ENCODE measurements around the gene LIPJ. TPM values are rescaled to one million over a fixed set of nuclear protein-coding genes. Genes with fewer than 3 reads are reported as not detected.

LIPJ gene
- total RNA-seq, 1 experiment from 2014 or later, result not detected

GRCh38 chr10:88582806-88583583 lies 3.6 kb upstream of the LIPJ start, which contains the start of gene RNLS:
Gene RNLS (minus strand): TSS chr10:88583318.
- no peak for DNase-seq (ENCODE audit: low read depth, low spot score)
- no peaks in the 10 kb centered on the region for H4K20me1 ChIP-seq (ENCODE audit: insufficient read depth)
- no peaks in the 10 kb centered on the region for H3K4me1 ChIP-seq (ENCODE audit: control insufficient read depth in 1 of 2, insufficient read depth in 2 of 2, low read length in 2 of 2)
- no peaks in the 10 kb centered on the region for H3K27me3 ChIP-seq (ENCODE audit: insufficient read depth, low read length)
- H3K36me3 ChIP-seq (ENCODE audit: control insufficient read depth in 1 of 2, insufficient read depth in 2 of 2, low read length in 2 of 2), result no peaks in the 10 kb centered on the region
- no peak within 1 kb of the TSS for H3K4me3 ChIP-seq (replicated peaks in 1 of 2; ENCODE audit: low read depth in 1 of 2, low read length in 2 of 2)
- H2AFZ ChIP-seq (ENCODE audit: low read depth, low read length, poor library complexity, severe bottlenecking), result no peak within 1 kb of the TSS
- H3K27ac ChIP-seq (ENCODE audit: low read depth, low read length), result no peak within 1 kb of the TSS
- H3K9me2 ChIP-seq (ENCODE audit: insufficient read depth), result no peaks in the 10 kb centered on the region
- no peak for TF ChIP-seq JUND (IDR thresholded peaks at IDR 0.05)
- TF ChIP-seq, protein P1, sequence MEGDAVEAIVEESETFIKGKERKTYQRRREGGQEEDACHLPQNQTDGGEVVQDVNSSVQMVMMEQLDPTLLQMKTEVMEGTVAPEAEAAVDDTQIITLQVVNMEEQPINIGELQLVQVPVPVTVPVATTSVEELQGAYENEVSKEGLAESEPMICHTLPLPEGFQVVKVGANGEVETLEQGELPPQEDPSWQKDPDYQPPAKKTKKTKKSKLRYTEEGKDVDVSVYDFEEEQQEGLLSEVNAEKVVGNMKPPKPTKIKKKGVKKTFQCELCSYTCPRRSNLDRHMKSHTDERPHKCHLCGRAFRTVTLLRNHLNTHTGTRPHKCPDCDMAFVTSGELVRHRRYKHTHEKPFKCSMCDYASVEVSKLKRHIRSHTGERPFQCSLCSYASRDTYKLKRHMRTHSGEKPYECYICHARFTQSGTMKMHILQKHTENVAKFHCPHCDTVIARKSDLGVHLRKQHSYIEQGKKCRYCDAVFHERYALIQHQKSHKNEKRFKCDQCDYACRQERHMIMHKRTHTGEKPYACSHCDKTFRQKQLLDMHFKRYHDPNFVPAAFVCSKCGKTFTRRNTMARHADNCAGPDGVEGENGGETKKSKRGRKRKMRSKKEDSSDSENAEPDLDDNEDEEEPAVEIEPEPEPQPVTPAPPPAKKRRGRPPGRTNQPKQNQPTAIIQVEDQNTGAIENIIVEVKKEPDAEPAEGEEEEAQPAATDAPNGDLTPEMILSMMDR (IDR thresholded peaks at IDR 0.05 in 2 of 3, conservative IDR thresholded peaks at IDR 0.05 in 1 of 3; ENCODE audit: borderline replicate concordance in 1 of 3, insufficient read depth in 1 of 3, low read depth in 2 of 3, low read length in 2 of 3), result peak in 2 of 3 experiments; percentile 41 to 42; a peak in 4 of 6 replicates
- ATAC-seq, result peak; percentile 49; the same call in 1 of the 2 replicates
- no peaks in the 10 kb centered on the region for H3K9me3 ChIP-seq (ENCODE audit: control insufficient read depth in 1 of 2, insufficient read depth in 1 of 2, low read depth in 1 of 2, low read length in 2 of 2)
- H3K79me2 ChIP-seq (ENCODE audit: insufficient read depth, low read length), result no peaks in the 10 kb centered on the region
- H3K4me2 ChIP-seq (ENCODE audit: low read length), result no peak within 1 kb of the TSS
- ChIA-PET RAD21 (ENCODE audit: low non-redundant PET in 1 of 2, low total read pairs in 2 of 2, uncharacterized antibody in 2 of 2, unreplicated experiment in 2 of 2) (no interaction called here), CTCF (interaction anchor here (1.1 kb wide), 2 partner anchors 9 to 12 kb away, joined by 3 to 5 read pairs; no protein-coding TSS in a partner anchor), POLR2A (no interaction called here)
- intact Hi-C loops (cut with micrococcal nuclease), result loop anchor here (5.0 kb wide), 1 partner anchor 229 kb away; no protein-coding TSS in a partner anchor
- H3K9ac ChIP-seq (ENCODE audit: low read length), result no peak within 1 kb of the TSS
- BruUV-seq (replicated peaks), result no TSS peak

DNA sequence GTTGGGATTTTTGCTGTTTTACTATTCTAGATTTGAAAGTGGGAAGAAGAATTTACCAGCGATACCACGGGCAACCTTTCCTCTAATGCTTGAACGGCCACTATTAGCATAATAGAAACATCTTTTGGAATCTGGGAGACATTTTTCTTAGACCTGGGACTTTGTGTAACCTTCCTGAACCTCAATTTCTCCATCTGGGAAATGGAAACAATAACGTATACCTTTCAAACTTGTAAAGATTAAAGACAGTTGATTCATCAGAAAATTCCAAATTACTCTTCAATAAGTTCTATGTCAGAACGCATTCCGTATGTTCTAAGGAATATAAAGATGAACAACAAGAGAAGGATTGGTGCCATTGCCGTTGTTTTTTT lies 3.0 kb upstream of the LIPJ start:
- intact Hi-C loops (cut with micrococcal nuclease), result loop anchor here (5.0 kb wide), 1 partner anchor 229 kb away; no protein-coding TSS in a partner anchor
- CTCF ChIA-PET, result interaction anchor here (1.1 kb wide), 2 partner anchors 10 to 12 kb away, joined by 3 to 5 read pairs; no protein-coding TSS in a partner anchor
- H2AFZ ChIP-seq (ENCODE audit: low read depth, low read length, poor library complexity, severe bottlenecking), result no peak overlapping the region
- H3K4me3 ChIP-seq (replicated peaks in 1 of 2; ENCODE audit: low read depth in 1 of 2, low read length in 2 of 2), result no peak overlapping the region
- no peaks in the 10 kb centered on the region for H3K4me1 ChIP-seq (ENCODE audit: control insufficient read depth in 1 of 2, insufficient read depth in 2 of 2, low read length in 2 of 2)
- no peak overlapping the region for H3K4me2 ChIP-seq (ENCODE audit: low read length)
- no peaks in the 10 kb centered on the region for H3K9me2 ChIP-seq (ENCODE audit: insufficient read depth)
- H3K9ac ChIP-seq (ENCODE audit: low read length), result no peak overlapping the region
- BruUV-seq (replicated peaks), result no TSS peak
- POLR2A ChIA-PET, result no interaction called here
- no peak for DNase-seq (ENCODE audit: low read depth, low spot score)
- no peaks in the 10 kb centered on the region for H3K79me2 ChIP-seq (ENCODE audit: insufficient read depth, low read length)
- RAD21 ChIA-PET (ENCODE audit: low non-redundant PET in 1 of 2, low total read pairs in 2 of 2, uncharacterized antibody in 2 of 2, unreplicated experiment in 2 of 2), result no interaction called here
- no peak overlapping the region for H3K27ac ChIP-seq (ENCODE audit: low read depth, low read length)
- H4K20me1 ChIP-seq (ENCODE audit: insufficient read depth), result no peaks in the 10 kb centered on the region
- no peaks in the 10 kb centered on the region for H3K27me3 ChIP-seq (ENCODE audit: insufficient read depth, low read length)
- no peaks in the 10 kb centered on the region for H3K36me3 ChIP-seq (ENCODE audit: control insufficient read depth in 1 of 2, insufficient read depth in 2 of 2, low read length in 2 of 2)
- H3K9me3 ChIP-seq (ENCODE audit: control insufficient read depth in 1 of 2, insufficient read depth in 1 of 2, low read depth in 1 of 2, low read length in 2 of 2), result no peaks in the 10 kb centered on the region
- no peak for TF ChIP-seq EZH2 (IDR thresholded peaks at IDR 0.05)
- TF ChIP-seq POLR2AphosphoS5 (IDR thresholded peaks at IDR 0.05; ENCODE audit: low read depth, low read length), result no peak
- no peak for TF ChIP-seq CEBPB (IDR thresholded peaks at IDR 0.05; ENCODE audit: low read depth)
- TF ChIP-seq POLR2A (IDR thresholded peaks at IDR 0.05; ENCODE audit: borderline replicate concordance, extremely low read depth, insufficient read depth, insufficient read length), result no peak
- TF ChIP-seq ELF1 (IDR thresholded peaks at IDR 0.05; ENCODE audit: borderline replicate concordance, low read depth), result no peak
- TF ChIP-seq, protein P2, sequence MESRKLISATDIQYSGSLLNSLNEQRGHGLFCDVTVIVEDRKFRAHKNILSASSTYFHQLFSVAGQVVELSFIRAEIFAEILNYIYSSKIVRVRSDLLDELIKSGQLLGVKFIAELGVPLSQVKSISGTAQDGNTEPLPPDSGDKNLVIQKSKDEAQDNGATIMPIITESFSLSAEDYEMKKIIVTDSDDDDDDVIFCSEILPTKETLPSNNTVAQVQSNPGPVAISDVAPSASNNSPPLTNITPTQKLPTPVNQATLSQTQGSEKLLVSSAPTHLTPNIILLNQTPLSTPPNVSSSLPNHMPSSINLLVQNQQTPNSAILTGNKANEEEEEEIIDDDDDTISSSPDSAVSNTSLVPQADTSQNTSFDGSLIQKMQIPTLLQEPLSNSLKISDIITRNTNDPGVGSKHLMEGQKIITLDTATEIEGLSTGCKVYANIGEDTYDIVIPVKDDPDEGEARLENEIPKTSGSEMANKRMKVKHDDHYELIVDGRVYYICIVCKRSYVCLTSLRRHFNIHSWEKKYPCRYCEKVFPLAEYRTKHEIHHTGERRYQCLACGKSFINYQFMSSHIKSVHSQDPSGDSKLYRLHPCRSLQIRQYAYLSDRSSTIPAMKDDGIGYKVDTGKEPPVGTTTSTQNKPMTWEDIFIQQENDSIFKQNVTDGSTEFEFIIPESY (IDR thresholded peaks at IDR 0.05; ENCODE audit: extremely low read depth, insufficient replicate concordance, low read length), result no peak
- TF ChIP-seq RAD21 (IDR thresholded peaks at IDR 0.05; ENCODE audit: low read depth), result no peak
- TF ChIP-seq CBX3 (IDR thresholded peaks at IDR 0.05; ENCODE audit: low read depth), result no peak
- no peak for TF ChIP-seq FOSL1 (IDR thresholded peaks at IDR 0.05; ENCODE audit: low read depth)
- no peak for TF ChIP-seq ATF3 (IDR thresholded peaks at IDR 0.05)
- no peak for TF ChIP-seq EGR1 (IDR thresholded peaks at IDR 0.05; ENCODE audit: low read depth)
- no peak for ATAC-seq
